GM23338 (cell line): ENCODE measurements around the gene CHD2. TPM values are rescaled to one million over a fixed set of nuclear protein-coding genes. Genes with fewer than 3 reads are reported as not detected.

Experiments
- ATAC-seq: fragments of 200-7000 bp; cut with Tn5 transposase; 3 replicates; pipeline ENCODE4 v1.9.1; 2020
- DNase-seq: peaks from one replicate; pipeline ENCODE4 v3.0.0-alpha.2; 2015; ENCODE audit warnings: low spot score
- H2AFZ ChIP-seq: fragments of 200-600 bp; sonication (generic); 2 replicates; pipeline ENCODE4 v1.8.0; 2016; ENCODE audit warnings: antibody characterized with exemption, mild to moderate bottlenecking, moderate library complexity
- H3F3A ChIP-seq: fragments of 200-600 bp; sonication (generic); replicated peaks from 2 replicates; pipeline ENCODE4 v1.8.0; 2017; ENCODE audit warnings: antibody characterized with exemption, mixed run types, low read depth
- H3K27ac ChIP-seq: fragments of 200-600 bp; sonication (generic); 2 replicates; pipeline ENCODE4 v1.6.1; 2016; ENCODE audit warnings: low read depth
- H3K27me3 ChIP-seq: fragments of 200-600 bp; sonication (generic); 2 replicates; pipeline ENCODE4 v1.8.0; 2016; ENCODE audit warnings: mild to moderate bottlenecking, mixed run types, moderate library complexity; ENCODE audit not compliant: insufficient read depth
- H3K36me3 ChIP-seq: fragments of 200-600 bp; sonication (generic); 2 replicates; pipeline ENCODE4 v1.8.0; 2016; ENCODE audit warnings: mild to moderate bottlenecking; ENCODE audit not compliant: insufficient read depth
- H3K4me1 ChIP-seq: fragments of 200-600 bp; sonication (generic); 2 replicates; pipeline ENCODE4 v1.8.0; 2016; ENCODE audit warnings: mild to moderate bottlenecking, moderate library complexity; ENCODE audit not compliant: insufficient read depth
- H3K4me2 ChIP-seq: fragments of 200-600 bp; sonication (generic); 2 replicates; pipeline ENCODE4 v1.7.1; 2017; ENCODE audit warnings: mixed run types
- H3K4me3 ChIP-seq: fragments of 200-600 bp; sonication (generic); 2 replicates; pipeline ENCODE4 v1.6.1; 2016; ENCODE audit warnings: mixed run types
- H3K79me2 ChIP-seq: fragments of 200-600 bp; sonication (generic); replicated peaks from 2 replicates; pipeline ENCODE4 v1.8.0; 2017; ENCODE audit warnings: mild to moderate bottlenecking; ENCODE audit not compliant: insufficient read depth
- H3K9me2 ChIP-seq: fragments of 200-600 bp; sonication (generic); 2 replicates; pipeline ENCODE4 v1.8.0; 2017; ENCODE audit not compliant: insufficient read depth
- H4K20me1 ChIP-seq: fragments of 200-600 bp; sonication (generic); replicated peaks from 2 replicates; pipeline ENCODE4 v1.8.0; 2017; ENCODE audit warnings: mild to moderate bottlenecking; ENCODE audit not compliant: insufficient read depth
- H3K27ac Mint-ChIP-seq: 2 replicates; pipeline ENCODE4 v1.8.0; 2020; ENCODE audit warnings: inconsistent platforms, mild to moderate bottlenecking, moderate library complexity, mixed read lengths
- H3K27me3 Mint-ChIP-seq: 3 replicates; pipeline ENCODE4 v1.8.0; 2022; ENCODE audit warnings: low read depth, mild to moderate bottlenecking, moderate library complexity, mixed read lengths, inconsistent platforms; ENCODE audit not compliant: insufficient read depth, poor library complexity
- H3K36me3 Mint-ChIP-seq: 3 replicates; pipeline ENCODE4 v1.8.0; 2021; ENCODE audit warnings: low read depth, mild to moderate bottlenecking, inconsistent platforms, moderate library complexity, mixed read lengths
- H3K4me1 Mint-ChIP-seq: 3 replicates; pipeline ENCODE4 v1.8.0; 2020; ENCODE audit warnings: mild to moderate bottlenecking, inconsistent platforms, mixed read lengths
- H3K4me3 Mint-ChIP-seq: 3 replicates; pipeline ENCODE4 v1.8.0; 2021; ENCODE audit warnings: moderate library complexity, mild to moderate bottlenecking, inconsistent platforms, mixed read lengths
- H3K9me3 Mint-ChIP-seq: 3 replicates; pipeline ENCODE4 v1.8.0; 2020; ENCODE audit warnings: moderate library complexity, mild to moderate bottlenecking, inconsistent platforms, mixed read lengths
- CREB1 ChIP-seq: fragments of 250-450 bp; sonication (Bioruptor Pico); IDR thresholded peaks from 2 replicates; pipeline ENCODE4 v1.5.0; 2020; ENCODE audit warnings: low read depth, mild to moderate bottlenecking, moderate library complexity
- CTCF ChIP-seq, 2 experiments: fragments of 200-600 bp in 1 of 2; sonication (generic) in 1 of 2; conservative IDR thresholded peaks; 2 replicates each; pipeline versions ENCODE4 v1.5.1 to v1.6.1; 2016 to 2017; ENCODE audit warnings: antibody characterized with exemption in 2 of 2, low read depth in 2 of 2, mild to moderate bottlenecking in 2 of 2, moderate library complexity in 1 of 2
- EZH2 ChIP-seq: fragments of 200-600 bp; sonication (generic); IDR thresholded peaks from one replicate; pipeline ENCODE4 v1.8.0; 2017; ENCODE audit warnings: antibody characterized with exemption, mild to moderate bottlenecking, low read depth; ENCODE audit not compliant: unreplicated experiment
- REST ChIP-seq: IDR thresholded peaks from one replicate; pipeline ENCODE4 v1.6.1; 2018; ENCODE audit warnings: antibody characterized with exemption; ENCODE audit not compliant: unreplicated experiment
- ZNF114 ChIP-seq: fragments of 250-450 bp; sonication (Bioruptor Pico); IDR thresholded peaks from 2 replicates; pipeline ENCODE4 v1.5.0; 2020; ENCODE audit warnings: mild to moderate bottlenecking, moderate library complexity
- ZNF331 ChIP-seq: fragments of 250-450 bp; sonication (Bioruptor Pico); IDR thresholded peaks from 2 replicates; pipeline ENCODE4 v1.5.0; 2020; ENCODE audit warnings: low read depth, mild to moderate bottlenecking, moderate library complexity
- polyA plus RNA-seq: library from polyadenylated mRNA; unstranded; fragments of >200 nt; fragmentation: Nextera tagmentation; extraction: Ambion mirVana; gene quantifications from 2 replicates; pipeline ENCODE4 v1.2.1, GENCODE V29; 2016
- total RNA-seq: library from RNA; depleted of rRNA; stranded (reverse); fragments of >200 nt; shearing (Covaris generic); gene quantifications from 2 replicates; pipeline ENCODE4 v1.2.3, GENCODE V29; 2014

The CHD2 gene
- total and polyA plus RNA-seq, 2 experiments from 2014 or later, result 119 to 130 TPM

DNA sequence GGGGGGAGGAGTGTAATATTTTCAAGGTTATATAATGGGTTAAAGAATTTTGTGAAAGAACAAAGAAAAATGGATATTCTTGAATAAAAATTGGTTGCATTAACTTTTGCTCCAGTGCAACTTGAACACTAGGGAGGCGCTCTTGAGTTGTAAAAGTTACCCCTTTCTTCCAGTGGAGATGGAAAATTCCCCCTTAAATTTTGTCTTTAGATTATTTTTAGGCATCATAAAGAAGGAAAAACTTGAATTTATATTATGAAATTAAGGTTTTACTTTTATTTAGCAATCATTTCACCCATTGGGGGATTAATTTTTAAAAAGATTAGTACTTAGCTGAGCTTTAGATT lies 550 bp upstream of the CHD2 start:
- Mint-ChIP-seq H3K36me3 (peaks cover 74% of the 10 kb centered on the region), H3K27ac (peak overlapping the region; percentile 5; the same call in 1 of the 2 replicates), H3K27me3 (peaks cover 12% of the 10 kb centered on the region), H3K4me3 (peak overlapping the region; percentile 25), H3K4me1 (peaks cover 9% of the 10 kb centered on the region; the same call in 2 of the 3 replicates), H3K9me3 (no peaks in the 10 kb centered on the region; the same call in 2 of the 3 replicates)
- no peaks in the 10 kb centered on the region for H3K9me2 ChIP-seq
- H2AFZ ChIP-seq, result no peak overlapping the region
- ATAC-seq (no peak), DNase-seq (peak; percentile 50)
- peaks cover 4% of the 10 kb centered on the region; the same call in 1 of the 2 replicates for H3K36me3 ChIP-seq
- H3F3A ChIP-seq, result peaks cover 9% of the 10 kb centered on the region; the same call in 1 of the 2 replicates
- H3K4me2 ChIP-seq, result no peak overlapping the region
- no peak overlapping the region for H3K4me3 ChIP-seq
- peak overlapping the region; percentile 99 for H3K27ac ChIP-seq
- 0 out of 2 replicates have a peak, but pooled peaks cover 5% of the 10 kb centered on the region for H4K20me1 ChIP-seq
- TF ChIP-seq CTCF (conservative IDR thresholded peaks at IDR 0.05; ENCODE audit: low read depth in 2 of 2) (peak; percentile 49 to 90), REST (no peak), ZNF114 (CRISPR knock-in tag) (peak; percentile 95), ZNF331 (CRISPR knock-in tag) (peak; percentile 45; the same call in 1 of the 2 replicates), CREB1 (CRISPR knock-in tag) (0 out of 2 replicates have a peak, but pooled peaks have one; percentile 16)
- peaks cover under 1% of the 10 kb centered on the region; the same call in 1 of the 2 replicates for H3K4me1 ChIP-seq
- H3K27me3 ChIP-seq, result no peaks in the 10 kb centered on the region
- peaks cover 88% of the 10 kb centered on the region for H3K79me2 ChIP-seq

DNA sequence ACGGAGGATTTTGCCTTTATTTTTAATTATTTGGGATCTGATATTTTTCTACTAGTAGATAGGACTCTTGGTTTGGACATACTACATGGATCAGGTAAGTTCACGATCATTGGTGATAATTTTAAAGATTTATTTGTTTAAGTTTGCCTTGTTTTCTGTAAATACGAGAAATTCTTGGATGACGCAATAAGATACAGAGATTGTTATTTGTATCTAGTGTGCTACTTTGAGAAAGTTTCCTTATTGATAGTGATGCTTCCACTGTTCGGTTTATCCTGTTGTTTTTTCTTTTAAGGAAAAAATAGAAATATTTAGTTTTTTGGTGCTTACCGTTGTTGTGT lies 577 bp downstream of the CHD2 start:
- Histone ChIP-seq H3K9me2 (no peaks in the 10 kb centered on the region), H3K79me2 (peaks cover 88% of the 10 kb centered on the region), H2AFZ (no peak overlapping the region), H4K20me1 (peaks cover 11% of the 10 kb centered on the region; the same call in 1 of the 2 replicates), H3K4me2 (peak overlapping the region; percentile 84), H3K27ac (peak overlapping the region; percentile 99), H3K4me3 (peak overlapping the region; percentile 65), H3K27me3 (no peaks in the 10 kb centered on the region), H3K36me3 (peaks cover 4% of the 10 kb centered on the region; the same call in 1 of the 2 replicates), H3K4me1 (peaks cover 12% of the 10 kb centered on the region), H3F3A (peaks cover 9% of the 10 kb centered on the region; the same call in 1 of the 2 replicates)
- TF ChIP-seq ZNF114 (CRISPR knock-in tag), result no peak
- no peak for TF ChIP-seq EZH2
- Mint-ChIP-seq H3K4me1 (peaks cover 19% of the 10 kb centered on the region; the same call in 2 of the 3 replicates), H3K4me3 (peak overlapping the region; percentile 80), H3K27me3 (peaks cover 13% of the 10 kb centered on the region), H3K36me3 (peaks cover 64% of the 10 kb centered on the region), H3K9me3 (no peaks in the 10 kb centered on the region; the same call in 2 of the 3 replicates), H3K27ac (peak overlapping the region; percentile 100)
- no peak for DNase-seq
- no peak for ATAC-seq
